GM18873 (cell line): ENCODE measurements around the gene DNAJC13.

ENCODE experiments used
- ATAC-seq: cut with Tn5 transposase; IDR thresholded peaks from one replicate; pipeline ENCODE4 v1.9.1; 2021; ENCODE audit warnings: mild to moderate bottlenecking, moderate library complexity, moderate number of reproducible peaks; ENCODE audit not compliant: unreplicated experiment, low FRiP score

Gene DNAJC13

DNA sequence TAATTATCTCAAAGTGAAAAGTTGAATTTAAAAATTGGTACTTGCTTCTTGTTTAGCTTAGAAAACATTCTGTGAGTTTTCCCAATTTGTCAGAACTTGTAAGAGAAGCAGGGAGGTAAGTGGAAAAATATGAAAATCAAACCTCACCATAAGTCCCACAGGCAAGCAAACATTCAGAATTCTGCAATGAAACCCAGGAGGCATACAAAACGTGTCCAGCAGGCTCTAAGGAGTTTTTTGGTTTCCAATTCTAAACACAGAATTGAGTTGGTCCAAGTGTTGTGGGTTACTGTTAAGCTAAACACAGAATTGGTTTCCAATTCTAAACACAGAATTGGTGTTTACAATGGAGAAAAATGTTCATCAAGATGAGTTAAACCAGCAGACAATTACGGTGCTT is 152.7 kb downstream of the DNAJC13 start:
- ATAC-seq, result no peak

DNA sequence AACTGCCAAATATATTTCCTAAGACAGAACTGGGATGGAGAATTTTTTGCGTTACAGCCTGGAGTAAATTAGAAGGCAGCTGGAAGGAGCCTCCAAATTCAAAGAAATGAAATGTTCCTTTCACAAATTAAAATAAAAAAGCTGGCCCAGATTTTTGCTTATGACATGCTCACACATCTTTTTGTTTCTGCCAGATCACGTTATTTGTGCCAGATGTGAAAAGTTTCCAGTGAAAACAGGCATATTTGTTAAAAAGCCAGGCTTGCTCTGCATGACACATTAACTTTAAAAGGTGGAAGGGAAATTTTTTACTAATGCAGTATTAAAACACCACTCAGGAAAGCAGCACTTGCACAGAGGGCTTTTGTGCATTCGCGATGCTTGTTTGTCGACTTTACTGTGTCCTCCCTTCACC is 156.5 kb downstream of the DNAJC13 start:
- ATAC-seq, result no peak

DNA sequence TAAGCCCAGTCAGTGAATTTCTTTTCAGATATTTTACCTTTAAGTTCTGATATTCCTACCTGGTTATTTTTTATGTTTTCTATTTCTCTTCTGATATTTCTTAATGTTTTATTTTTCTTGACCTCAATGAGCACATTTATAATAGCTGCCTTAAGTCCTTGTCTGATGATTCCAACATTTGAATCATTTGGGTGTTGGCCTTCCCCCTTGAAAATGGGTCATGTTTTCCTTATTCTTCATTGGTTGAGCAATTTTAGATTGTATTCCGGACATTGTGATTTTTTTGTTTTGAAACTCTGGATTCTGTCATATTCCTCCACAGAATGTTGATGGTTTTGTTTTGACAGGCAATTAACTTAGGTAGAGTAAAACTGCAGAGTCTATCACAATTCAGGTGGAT is 170.1 kb downstream of the DNAJC13 start:
- no peak for ATAC-seq
